ENCODE measurements around the gene PCDHB3.
"Not testable (repeated sequence)": the region's sequence is repeated elsewhere in the genome, so short reads cannot be mapped to it uniquely, and the experiment has no call there.

The PCDHB3 gene

DNA sequence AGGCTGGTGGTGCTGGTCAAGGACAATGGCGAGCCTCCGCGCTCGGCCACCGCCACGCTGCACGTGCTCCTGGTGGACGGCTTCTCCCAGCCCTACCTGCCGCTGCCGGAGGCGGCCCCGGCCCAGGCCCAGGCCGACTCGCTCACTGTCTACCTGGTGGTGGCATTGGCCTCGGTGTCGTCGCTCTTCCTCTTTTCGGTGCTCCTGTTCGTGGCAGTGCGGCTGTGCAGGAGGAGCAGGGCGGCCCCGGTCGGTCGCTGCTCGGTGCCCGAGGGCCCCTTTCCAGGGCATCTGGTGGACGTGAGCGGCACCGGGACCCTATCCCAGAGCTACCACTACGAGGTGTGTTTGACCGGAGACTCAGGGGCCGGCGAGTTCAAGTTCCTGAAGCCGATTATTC, 37.1 kb downstream of the PCDHB3 start:
- DNase-seq, result not testable (repeated sequence)

DNA sequence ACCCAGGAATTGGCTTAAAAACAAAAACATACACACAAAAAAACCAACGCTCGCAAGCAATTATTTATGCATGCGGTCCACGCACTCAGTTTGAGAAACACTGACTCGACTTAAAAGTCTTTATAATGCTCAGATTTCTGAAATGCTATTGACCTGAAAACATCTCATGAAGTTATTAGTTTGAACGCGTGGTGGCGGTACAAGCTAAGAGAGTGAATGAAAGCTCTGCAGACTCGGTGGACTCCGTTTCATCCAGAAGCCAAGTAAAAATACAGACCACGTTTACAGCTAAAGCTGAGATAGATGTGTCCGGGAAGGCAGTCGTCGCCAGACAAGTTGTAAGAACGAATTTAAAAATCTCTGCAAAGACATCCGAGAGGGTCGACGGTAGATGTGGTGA, 49.5 kb downstream of the PCDHB3 start, which contains the start of gene PCDHB6:
PCDHB6 (plus strand) TSS at position 246 of the 400 bp plus-strand sequence. CDS start 201 bp downstream, outside the sequence.
- no peak for DNase-seq

DNA sequence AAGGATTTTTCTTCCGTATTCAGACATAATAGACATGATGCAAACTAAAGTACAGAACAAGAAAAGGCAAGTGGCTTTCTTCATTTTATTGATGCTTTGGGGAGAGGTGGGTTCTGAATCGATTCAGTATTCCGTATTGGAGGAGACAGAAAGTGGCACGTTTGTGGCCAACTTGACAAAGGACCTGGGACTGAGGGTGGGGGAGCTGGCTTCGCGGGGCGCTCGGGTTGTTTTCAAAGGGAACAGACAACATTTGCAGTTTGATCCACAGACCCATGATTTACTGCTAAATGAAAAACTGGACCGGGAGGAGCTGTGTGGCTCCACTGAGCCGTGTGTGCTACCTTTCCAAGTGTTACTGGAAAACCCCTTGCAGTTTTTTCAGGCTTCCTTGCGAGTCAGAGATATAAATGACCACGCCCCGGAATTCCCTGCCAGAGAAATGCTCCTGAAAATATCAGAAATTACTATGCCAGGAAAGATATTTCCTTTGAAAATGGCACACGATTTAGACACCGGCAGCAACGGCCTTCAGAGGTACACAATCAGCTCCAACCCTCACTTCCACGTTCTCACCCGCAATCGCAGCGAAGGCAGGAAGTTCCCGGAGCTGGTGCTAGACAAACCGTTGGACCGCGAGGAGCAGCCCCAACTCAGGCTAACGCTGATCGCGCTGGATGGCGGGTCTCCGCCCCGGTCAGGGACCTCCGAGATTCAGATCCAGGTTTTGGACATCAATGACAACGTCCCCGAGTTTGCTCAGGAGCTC, 50.1 kb downstream of the PCDHB3 start:
- DNase-seq, result no peak

DNA sequence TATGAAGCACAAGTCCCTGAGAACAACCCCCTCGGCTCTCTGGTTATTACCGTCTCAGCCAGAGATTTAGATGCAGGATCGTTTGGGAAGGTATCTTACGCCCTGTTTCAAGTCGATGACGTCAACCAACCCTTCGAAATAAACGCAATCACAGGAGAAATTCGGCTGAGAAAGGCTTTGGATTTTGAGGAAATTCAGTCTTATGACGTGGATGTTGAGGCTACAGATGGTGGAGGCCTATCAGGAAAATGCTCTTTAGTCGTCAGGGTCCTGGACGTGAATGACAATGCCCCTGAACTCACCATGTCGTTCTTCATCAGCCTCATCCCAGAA, 50.7 kb downstream of the PCDHB3 start:
- DNase-seq, result no peak

DNA sequence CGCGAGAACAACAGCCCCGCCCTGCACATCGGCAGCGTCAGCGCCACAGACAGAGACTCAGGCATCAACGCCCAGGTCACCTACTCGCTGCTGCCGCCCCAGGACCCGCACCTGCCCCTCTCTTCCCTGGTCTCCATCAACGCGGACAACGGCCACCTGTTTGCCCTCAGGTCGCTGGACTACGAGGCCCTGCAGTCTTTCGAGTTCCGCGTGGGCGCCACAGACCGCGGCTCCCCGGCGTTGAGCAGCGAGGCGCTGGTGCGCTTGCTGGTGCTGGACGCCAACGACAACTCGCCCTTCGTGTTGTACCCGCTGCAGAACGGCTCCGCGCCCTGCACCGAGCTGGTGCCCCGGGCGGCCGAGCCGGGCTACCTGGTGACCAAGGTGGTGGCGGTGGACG, 51.4 kb downstream of the PCDHB3 start:
- DNase-seq, result not testable (repeated sequence)

DNA sequence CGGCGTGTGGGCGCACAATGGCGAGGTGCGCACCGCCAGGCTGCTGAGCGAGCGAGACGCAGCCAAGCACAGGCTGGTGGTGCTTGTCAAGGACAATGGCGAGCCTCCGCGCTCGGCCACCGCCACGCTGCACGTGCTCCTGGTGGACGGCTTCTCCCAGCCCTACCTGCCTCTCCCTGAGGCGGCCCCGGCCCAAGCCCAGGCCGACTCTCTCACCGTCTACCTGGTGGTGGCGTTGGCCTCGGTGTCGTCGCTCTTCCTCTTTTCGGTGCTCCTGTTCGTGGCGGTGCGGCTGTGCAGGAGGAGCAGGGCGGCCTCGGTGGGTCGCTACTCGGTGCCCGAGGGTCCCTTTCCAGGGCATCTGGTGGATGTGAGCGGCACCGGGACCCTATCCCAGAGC, 51.8 kb downstream of the PCDHB3 start:
- not testable (repeated sequence) for DNase-seq
